SK-MEL-5 (cell line): ENCODE results near the gene ZPBP2. TPM values are rescaled to one million over a fixed set of nuclear protein-coding genes. Genes with fewer than 3 reads are reported as not detected.
A peak's percentile ranks its signal among the peaks of the same experiment; 100 is the strongest.

Experiments used
- DNase-seq: peaks from one replicate; pipeline ENCODE4 v3.0.0-alpha.2; 2016; ENCODE audit warnings: low read depth, low spot score
- in situ Hi-C: cut with HindIII; loops from 2 replicates; pipeline ENCODE4 v1.10.0; 2016; ENCODE audit warnings: low sequenced_read_pairs, high pct_unique_total_duplicates, low pct_unique_long_range_greater_than_20kb
- polyA plus RNA-seq, 2 experiments: library from polyadenylated mRNA; depleted of rRNA; stranded (reverse); fragments of >200 nt; gene quantifications; 2 replicates each; pipeline ENCODE4 v1.2.3, GENCODE V29; 2015
- total RNA-seq: library from RNA; depleted of rRNA; stranded (reverse); fragments of >200 nt; shearing (Covaris generic); gene quantifications from 2 replicates; pipeline ENCODE4 v1.2.3, GENCODE V29; 2014; rRNA removed

Gene ZPBP2
- total RNA-seq: not detected in 2 replicates
- polyA plus RNA-seq (2015; cell fraction: cytosol; rRNA removed): not detected in 2 replicates
- polyA plus RNA-seq (2015; cell fraction: nucleus; rRNA removed): not detected in 2 replicates

GRCh38 chr17:39867880-39868553 is at the start of gene ZPBP2:
ZPBP2 (plus strand) TSS chr17:39868202; CDS start chr17:39868355, 153 bp downstream.
- in situ Hi-C loops: no loop called here
- DNase-seq: no peak

- in situ Hi-C loops: no loop called here
- DNase-seq: no peak
These were observed 49.5 kb upstream of the ZPBP2 start for GRCh38 chr17:39818358-39819000.

- peak; percentile 22 for DNase-seq
- in situ Hi-C loops: no loop called here
These were observed 47.5 kb upstream of the ZPBP2 start for GRCh38 chr17:39820541-39820940.

GRCh38 chr17:39820987-39821386 is 47.0 kb upstream of the ZPBP2 start:
- in situ Hi-C loops: no loop called here

GRCh38 chr17:39822051-39822451 is 46.0 kb upstream of the ZPBP2 start:
- no peak for DNase-seq
- in situ Hi-C loops: no loop called here

More at GRCh38 chr17:39820987-39821386, 47.0 kb upstream of the ZPBP2 start:
- no peak for DNase-seq

GRCh38 chr17:39823407-39824054 is 44.5 kb upstream of the ZPBP2 start:
- in situ Hi-C loops: no loop called here
- DNase-seq: no peak

- DNase-seq: no peak
- in situ Hi-C loops: no loop called here
These were observed 41.7 kb upstream of the ZPBP2 start for GRCh38 chr17:39826334-39826733.

GRCh38 chr17:39828443-39828842 is 39.6 kb upstream of the ZPBP2 start:
- DNase-seq: no peak
- in situ Hi-C loops: no loop called here

GRCh38 chr17:39831588-39831987 is 36.4 kb upstream of the ZPBP2 start:
- no peak for DNase-seq

GRCh38 chr17:39834017-39834416 is 34.0 kb upstream of the ZPBP2 start:
- in situ Hi-C loops: no loop called here
- no peak for DNase-seq

More at GRCh38 chr17:39831588-39831987, 36.4 kb upstream of the ZPBP2 start:
- in situ Hi-C loops: no loop called here

- DNase-seq: no peak
- in situ Hi-C loops: no loop called here
These were observed 32.8 kb upstream of the ZPBP2 start for GRCh38 chr17:39835038-39835786.

GRCh38 chr17:39836117-39836516 is 31.9 kb upstream of the ZPBP2 start:
- DNase-seq: no peak
- in situ Hi-C loops: no loop called here

GRCh38 chr17:39838057-39838456 is 29.9 kb upstream of the ZPBP2 start:
- in situ Hi-C loops: no loop called here
- no peak for DNase-seq

GRCh38 chr17:39838784-39839183 is 29.2 kb upstream of the ZPBP2 start:
- in situ Hi-C loops: no loop called here
- DNase-seq: no peak

GRCh38 chr17:39841134-39841683 is 26.8 kb upstream of the ZPBP2 start:
- no peak for DNase-seq
- in situ Hi-C loops: no loop called here

- DNase-seq: peak; percentile 94
- in situ Hi-C loops: no loop called here
These were observed 22.8 kb upstream of the ZPBP2 start for GRCh38 chr17:39845052-39845846.

- in situ Hi-C loops: no loop called here
These were observed 21.8 kb upstream of the ZPBP2 start for GRCh38 chr17:39846205-39846604.

More at GRCh38 chr17:39846205-39846604, 21.8 kb upstream of the ZPBP2 start:
- DNase-seq: no peak
